Gastroesophageal sphincter (tissue), 3 donors: Measurements from ENCODE around the gene MAP7D3.

Source experiments
- POLR2AphosphoS5 ChIP-seq: sonication (generic); formaldehyde crosslinking; IDR thresholded peaks from one replicate; pipeline ENCODE4 v1.6.1; 2017; ENCODE audit warnings: antibody characterized with exemption
- TF ChIP-seq, protein P1 (sequence below), 4 experiments: fragments of 200-600 bp in 2 of 4; fragments of 450-650 bp in 2 of 4; sonication (generic) in 1 of 4; IDR thresholded peaks; one replicate each; pipeline ENCODE4 v1.5.1; 2017 to 2019; ENCODE audit warnings: antibody characterized with exemption in 4 of 4, mild to moderate bottlenecking in 2 of 4, moderate library complexity in 2 of 4

DNA sequence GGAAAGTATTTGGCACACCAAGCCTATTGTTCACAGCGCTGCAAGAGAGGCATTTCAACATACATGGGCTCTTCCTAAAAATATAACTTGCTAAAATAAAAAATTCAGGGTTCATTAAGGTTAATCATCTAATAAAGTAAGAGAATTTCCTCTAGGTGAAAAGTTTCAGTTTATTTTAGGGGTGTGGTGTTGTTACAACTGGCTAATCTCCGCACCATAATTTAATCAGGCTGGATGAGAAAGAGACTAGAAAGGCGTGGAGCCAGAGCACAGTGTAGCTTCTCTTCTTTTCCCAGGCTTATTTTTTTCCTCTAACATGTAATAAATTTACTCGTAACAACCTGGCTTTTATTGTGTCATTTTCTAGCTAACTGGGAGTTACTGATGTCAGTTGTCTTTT, 56.0 kb downstream of the MAP7D3 start:
- TF ChIP-seq POLR2AphosphoS5 = no peak
- TF ChIP-seq, protein P1, sequence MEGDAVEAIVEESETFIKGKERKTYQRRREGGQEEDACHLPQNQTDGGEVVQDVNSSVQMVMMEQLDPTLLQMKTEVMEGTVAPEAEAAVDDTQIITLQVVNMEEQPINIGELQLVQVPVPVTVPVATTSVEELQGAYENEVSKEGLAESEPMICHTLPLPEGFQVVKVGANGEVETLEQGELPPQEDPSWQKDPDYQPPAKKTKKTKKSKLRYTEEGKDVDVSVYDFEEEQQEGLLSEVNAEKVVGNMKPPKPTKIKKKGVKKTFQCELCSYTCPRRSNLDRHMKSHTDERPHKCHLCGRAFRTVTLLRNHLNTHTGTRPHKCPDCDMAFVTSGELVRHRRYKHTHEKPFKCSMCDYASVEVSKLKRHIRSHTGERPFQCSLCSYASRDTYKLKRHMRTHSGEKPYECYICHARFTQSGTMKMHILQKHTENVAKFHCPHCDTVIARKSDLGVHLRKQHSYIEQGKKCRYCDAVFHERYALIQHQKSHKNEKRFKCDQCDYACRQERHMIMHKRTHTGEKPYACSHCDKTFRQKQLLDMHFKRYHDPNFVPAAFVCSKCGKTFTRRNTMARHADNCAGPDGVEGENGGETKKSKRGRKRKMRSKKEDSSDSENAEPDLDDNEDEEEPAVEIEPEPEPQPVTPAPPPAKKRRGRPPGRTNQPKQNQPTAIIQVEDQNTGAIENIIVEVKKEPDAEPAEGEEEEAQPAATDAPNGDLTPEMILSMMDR (IDR thresholded peaks at IDR 0.05) = no peak
